Epithelial cell of prostate (primary cell): Measurements from ENCODE around the gene SHISAL2A.
"Not testable (repeated sequence)": the region's sequence is repeated elsewhere in the genome, so short reads cannot be mapped to it uniquely, and the experiment has no call there.

ENCODE experiments used
- DNase-seq: peaks from one replicate; pipeline ENCODE4 v3.0.0-alpha.2; 2011; ENCODE audit warnings: low read depth, low spot score
- H3K27ac ChIP-seq: fragments of 450-650 bp; 2 replicates; pipeline ENCODE4 v1.5.1; 2017; ENCODE audit warnings: mild to moderate bottlenecking

SHISAL2A gene

GRCh38 chr1:52679048-52679447 lies 46.1 kb downstream of the SHISAL2A start:
- no peak for DNase-seq
- no peak overlapping the region for H3K27ac ChIP-seq

GRCh38 chr1:52679498-52679897 lies 46.5 kb downstream of the SHISAL2A start:
- H3K27ac ChIP-seq: no peak overlapping the region
- DNase-seq: no peak

GRCh38 chr1:52680353-52680752 lies 47.4 kb downstream of the SHISAL2A start:
- H3K27ac ChIP-seq: no peak overlapping the region
- DNase-seq: no peak

GRCh38 chr1:52681136-52681535 lies 48.2 kb downstream of the SHISAL2A start:
- no peak for DNase-seq
- H3K27ac ChIP-seq: no peak overlapping the region

GRCh38 chr1:52683367-52683940 lies 50.5 kb downstream of the SHISAL2A start:
- no peak for DNase-seq

GRCh38 chr1:52684545-52684944 lies 51.6 kb downstream of the SHISAL2A start:
- no peak for DNase-seq
- no peak overlapping the region for H3K27ac ChIP-seq

More at GRCh38 chr1:52683367-52683940, 50.5 kb downstream of the SHISAL2A start:
- no peak overlapping the region for H3K27ac ChIP-seq

- not testable (repeated sequence) for DNase-seq, H3K27ac ChIP-seq
Measured at GRCh38 chr1:52686261-52686751, 53.3 kb downstream of the SHISAL2A start.

- no peak for DNase-seq
- H3K27ac ChIP-seq: no peak overlapping the region
Measured at GRCh38 chr1:52686830-52687229, 53.9 kb downstream of the SHISAL2A start.

GRCh38 chr1:52691821-52692220 lies 58.9 kb downstream of the SHISAL2A start:
- H3K27ac ChIP-seq: no peak overlapping the region
- no peak for DNase-seq

GRCh38 chr1:52692697-52693096 lies 59.7 kb downstream of the SHISAL2A start:
- DNase-seq: no peak
- no peak overlapping the region for H3K27ac ChIP-seq

GRCh38 chr1:52693351-52693750 lies 60.4 kb downstream of the SHISAL2A start:
- DNase-seq, H3K27ac ChIP-seq: not testable (repeated sequence)

- no peak for DNase-seq
- H3K27ac ChIP-seq: no peak overlapping the region
Measured at GRCh38 chr1:52693843-52694242, 60.9 kb downstream of the SHISAL2A start.

GRCh38 chr1:52695627-52696026 lies 62.7 kb downstream of the SHISAL2A start:
- no peak overlapping the region for H3K27ac ChIP-seq
- no peak for DNase-seq

GRCh38 chr1:52697795-52698674 lies 65.1 kb downstream of the SHISAL2A start, which contains the start of gene COA7:
Gene COA7, minus strand, starts transcription at chr1:52698347. Its CDS starts 21 bp downstream, at chr1:52698326.
- DNase-seq: no peak
- peak within 1 kb of the TSS; percentile 59 for H3K27ac ChIP-seq

- no peak for DNase-seq
- peak overlapping the region; percentile 46 for H3K27ac ChIP-seq
Measured at GRCh38 chr1:52702886-52703787, 70.2 kb downstream of the SHISAL2A start.

GRCh38 chr1:52706136-52706670 lies 73.2 kb downstream of the SHISAL2A start:
- no peak for DNase-seq
- H3K27ac ChIP-seq: no peak overlapping the region
